Keratinocyte (primary cell): ENCODE data around the gene BTBD16.

ENCODE experiments used
- CTCF ChIP-seq, 3 experiments: IDR thresholded peaks in 1 of 3; conservative IDR thresholded peaks in 1 of 3; optimal IDR thresholded peaks in 1 of 3; 2 replicates in 2 of 3; 3 replicates in 1 of 3; pipeline versions ENCODE3 to v1.5.1; 2011; ENCODE audit warnings: low read length in 3 of 3, mild to moderate bottlenecking in 3 of 3, moderate library complexity in 2 of 3, control low read depth in 1 of 3, inconsistent platforms in 1 of 3; ENCODE audit not compliant: insufficient read depth in 2 of 3; ENCODE audit errors: extremely low read depth in 1 of 3
- EZH2 ChIP-seq: IDR thresholded peaks from one replicate; pipeline ENCODE4 v1.6.1; 2012; ENCODE audit warnings: inconsistent platforms, mild to moderate bottlenecking, low read length, moderate library complexity

GRCh38 chr10:122292376-122292775 lies 21.3 kb downstream of the BTBD16 start:
- TF ChIP-seq CTCF (optimal IDR thresholded peaks at IDR 0.05 in 1 of 3, IDR thresholded peaks at IDR 0.05 in 1 of 3, conservative IDR thresholded peaks at IDR 0.05 in 1 of 3; ENCODE audit: extremely low read depth in 1 of 3, insufficient read depth in 2 of 3, low read length in 3 of 3), result no peak
- TF ChIP-seq EZH2, result no peak
